ENCODE data around the gene PECR.
A peak's percentile ranks its signal among the peaks of the same experiment; 100 is the strongest.
"Not testable (repeated sequence)": the region's sequence is repeated elsewhere in the genome, so short reads cannot be mapped to it uniquely, and the experiment has no call there.

The PECR gene

DNA sequence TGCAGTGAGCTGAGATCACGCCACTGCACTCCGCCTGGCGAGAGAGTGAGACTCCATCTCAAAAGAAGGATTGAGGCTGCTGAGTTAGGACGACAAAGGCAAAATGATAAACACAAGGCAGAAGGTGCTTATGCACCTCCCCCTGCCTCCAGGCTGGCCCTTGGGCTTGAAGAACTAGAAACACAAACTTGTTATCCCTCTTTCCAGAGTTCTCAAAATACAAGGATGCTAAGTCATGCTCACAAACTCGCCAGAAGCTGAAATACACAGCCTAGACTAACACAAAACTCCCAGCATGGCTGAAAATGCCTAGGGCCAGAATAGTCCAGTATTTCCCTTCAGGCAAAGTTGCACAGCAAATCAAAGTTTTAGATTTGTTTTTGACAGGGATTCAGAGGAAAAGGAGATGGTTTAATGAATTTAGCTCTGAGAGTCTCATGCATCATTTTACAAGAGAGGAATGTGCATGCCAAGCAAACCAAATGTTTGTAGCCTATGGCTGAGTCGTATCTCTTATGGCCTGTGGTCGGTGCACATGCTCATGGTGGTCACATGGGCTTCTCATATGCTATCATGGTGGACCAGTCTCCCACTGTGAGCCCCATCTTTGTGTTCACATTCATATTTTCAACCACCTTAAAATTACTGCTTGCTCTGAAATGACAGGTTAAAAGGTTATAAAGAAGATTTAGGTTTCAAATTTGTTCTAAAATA lies 52.0 kb downstream of the PECR start:
- DNase-seq (ENCODE audit: low read depth): no peak

GRCh38 chr2:216024779-216025336 lies 56.8 kb downstream of the PECR start:
- no peak for DNase-seq (ENCODE audit: low read depth)

GRCh38 chr2:216023055-216023648 lies 58.5 kb downstream of the PECR start:
- DNase-seq (ENCODE audit: low read depth): peak; percentile 30

- DNase-seq (ENCODE audit: low read depth): no peak
Observed at GRCh38 chr2:216021768-216022565, 59.6 kb downstream of the PECR start.

DNA sequence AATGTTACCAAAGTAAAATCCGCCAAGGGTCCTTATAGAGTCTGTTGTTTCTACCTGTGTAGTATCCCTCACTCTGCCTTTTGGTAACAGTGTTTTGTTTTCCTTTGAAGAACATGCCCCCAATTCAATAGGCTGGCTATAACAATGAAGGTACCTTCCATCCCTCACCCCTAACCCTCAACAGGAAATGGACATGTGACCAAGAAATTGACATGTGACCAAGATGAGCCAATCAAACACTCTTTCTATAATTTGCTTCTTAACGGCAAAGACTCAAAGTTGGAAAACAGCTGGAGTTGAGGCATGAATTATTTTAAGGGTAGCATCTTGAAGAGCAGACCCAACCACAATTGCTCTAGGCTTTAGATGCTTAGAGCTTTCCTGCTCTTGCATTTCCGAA lies 62.9 kb downstream of the PECR start:
- no peak for DNase-seq (ENCODE audit: low read depth)

DNA sequence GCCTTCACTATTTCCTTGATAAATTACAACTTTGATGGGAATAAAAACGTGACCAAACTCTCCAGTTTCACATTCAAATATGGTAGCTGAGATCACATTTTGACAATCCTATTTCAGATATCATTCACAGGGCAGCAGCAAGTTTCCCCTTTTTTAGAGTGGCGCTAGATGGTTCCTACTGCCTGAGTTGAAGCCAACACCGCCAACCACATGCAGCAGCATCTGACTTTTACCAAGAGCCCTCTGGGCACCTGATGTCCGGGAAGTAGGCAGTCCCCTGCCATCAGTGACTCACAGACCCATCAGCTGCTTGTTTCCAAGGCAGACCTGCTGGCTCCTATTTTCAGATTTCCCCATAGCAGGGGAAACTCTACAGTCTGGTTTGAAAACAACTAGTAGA lies 64.2 kb downstream of the PECR start:
- DNase-seq (ENCODE audit: low read depth): no peak

- no peak for DNase-seq (ENCODE audit: low read depth)
Observed at GRCh38 chr2:216016581-216016980, 65.0 kb downstream of the PECR start.

DNA sequence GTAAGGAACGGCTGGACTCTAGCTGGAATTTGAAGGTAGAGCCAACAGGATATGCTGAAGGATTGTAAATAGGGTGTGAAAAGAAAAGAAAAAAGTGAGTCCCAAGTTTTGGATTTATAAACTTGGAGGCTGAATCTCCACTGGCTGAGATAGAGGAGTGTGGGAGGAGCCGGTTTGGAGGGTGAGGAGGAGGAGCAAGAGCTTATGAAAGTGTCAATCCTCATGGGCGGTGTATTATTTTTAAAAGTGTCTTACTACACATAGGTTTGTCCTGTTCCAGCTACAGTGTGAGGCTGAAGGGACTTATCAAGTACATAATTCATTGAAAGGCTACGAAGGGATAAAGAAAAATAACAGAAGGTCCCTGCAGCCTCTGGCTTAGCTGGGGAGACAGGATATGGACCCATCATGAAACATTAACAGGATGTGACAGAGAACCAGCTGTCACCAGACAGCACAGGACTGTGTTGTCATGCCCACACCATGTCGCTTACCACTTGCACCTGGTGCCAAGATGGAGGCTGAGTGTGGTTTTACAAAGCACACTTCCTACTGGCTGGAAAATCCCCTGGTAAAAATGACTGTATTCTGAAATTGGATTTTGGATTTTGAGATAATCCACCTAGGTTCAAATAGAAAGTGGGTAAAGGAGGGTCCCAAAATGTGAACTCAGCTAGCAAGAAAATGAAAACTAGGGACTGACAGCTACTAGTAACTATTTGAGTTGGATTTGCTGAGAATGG lies 65.7 kb downstream of the PECR start:
- DNase-seq (ENCODE audit: low read depth): peak; percentile 12

GRCh38 chr2:216014986-216015385 lies 66.6 kb downstream of the PECR start:
- no peak for DNase-seq (ENCODE audit: low read depth)

DNA sequence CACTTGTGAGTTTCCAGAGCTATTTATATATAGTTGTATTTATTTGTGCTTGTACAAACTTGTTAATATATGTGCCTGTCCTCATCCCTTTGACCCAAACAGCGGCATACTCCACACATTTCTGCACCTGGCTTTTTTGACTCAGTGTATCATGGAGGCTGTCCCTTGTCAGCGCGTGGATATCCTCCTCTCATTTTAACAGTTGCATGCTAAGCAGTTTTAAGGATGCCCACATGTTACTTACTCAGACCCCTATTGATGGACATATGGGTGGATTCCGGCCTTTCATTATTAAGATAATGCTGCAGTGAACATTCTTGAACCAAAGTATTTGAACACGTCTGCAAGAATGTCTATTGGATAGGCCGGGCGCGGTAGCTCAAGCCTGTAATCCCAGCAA lies 67.6 kb downstream of the PECR start:
- DNase-seq (ENCODE audit: low read depth): no peak

- DNase-seq (ENCODE audit: low read depth): peak; percentile 73
Observed at GRCh38 chr2:216013080-216013909, 68.3 kb downstream of the PECR start, which contains the start of gene MREG. Gene MREG (minus strand): TSS chr2:216013551. CDS start chr2:216013327, 224 bp downstream.

DNA sequence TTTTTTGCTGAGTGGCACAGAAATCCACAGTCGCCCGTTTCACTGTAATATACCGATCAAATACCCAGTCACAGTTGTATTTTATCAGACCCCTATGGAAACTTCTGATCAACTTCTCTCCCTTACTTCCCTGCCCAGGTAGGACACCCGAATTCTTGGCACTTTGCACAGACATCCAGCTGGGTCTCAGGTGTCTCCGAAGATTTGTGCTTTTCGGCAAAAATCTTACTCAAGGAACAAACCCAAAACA lies 68.9 kb downstream of the PECR start:
- no peak for DNase-seq (ENCODE audit: low read depth)

DNA sequence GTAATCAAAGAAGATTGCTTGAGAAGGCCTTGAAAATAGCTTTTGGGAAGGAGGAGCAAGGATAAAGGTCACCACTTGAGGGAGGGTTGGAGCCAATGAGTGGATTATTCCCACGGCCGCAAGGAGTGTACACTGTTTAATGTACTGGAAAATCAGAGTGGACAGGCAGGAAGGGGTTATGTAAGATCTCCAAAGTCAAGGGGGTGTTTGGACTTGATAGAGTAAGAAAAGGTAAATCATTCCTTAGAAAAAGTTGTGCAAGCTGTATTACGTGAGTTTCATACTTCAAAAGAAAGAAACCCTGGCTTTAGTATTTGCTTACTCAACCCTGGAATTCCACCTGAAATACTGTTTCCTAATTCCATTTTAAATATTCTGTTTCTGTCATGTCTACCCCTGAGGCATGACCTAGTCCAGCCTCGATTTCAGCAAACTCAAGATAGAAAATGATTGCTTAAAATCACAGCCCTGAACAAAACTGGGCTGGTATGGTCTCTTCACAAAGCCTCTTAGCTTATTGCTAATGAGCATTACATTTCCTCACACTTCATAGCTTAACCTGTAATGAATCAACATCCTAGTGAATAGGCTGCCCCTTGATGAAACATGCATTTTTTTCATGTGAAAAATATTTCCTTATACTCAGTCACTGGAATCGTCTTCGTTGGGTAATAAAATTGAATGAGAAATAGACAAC lies 69.3 kb downstream of the PECR start:
- no peak for DNase-seq (ENCODE audit: low read depth)

GRCh38 chr2:216009215-216009614 lies 72.4 kb downstream of the PECR start:
- DNase-seq (ENCODE audit: low read depth): not testable (repeated sequence)

- no peak for DNase-seq (ENCODE audit: low read depth)
Observed at GRCh38 chr2:216008387-216008786, 73.2 kb downstream of the PECR start.

- DNase-seq (ENCODE audit: low read depth): peak; percentile 32
Observed at GRCh38 chr2:216006164-216006663, 75.4 kb downstream of the PECR start.

- DNase-seq (ENCODE audit: low read depth): no peak
Observed at GRCh38 chr2:216004697-216005283, 76.8 kb downstream of the PECR start.

GRCh38 chr2:216003876-216004696 lies 77.5 kb downstream of the PECR start:
- DNase-seq (ENCODE audit: low read depth): no peak

- no peak for DNase-seq (ENCODE audit: low read depth)
Observed at GRCh38 chr2:216002693-216003092, 78.9 kb downstream of the PECR start.

Measured in activated gamma-delta T cell treated with anti-CD3 and anti-CD28 coated beads, Interleukin-2, amount 50 U/mL, for 16 hours (primary cell).